Gastroesophageal sphincter (tissue), 4 donors: ENCODE measurements around the gene MUC5AC. TPM values are rescaled to one million over a fixed set of nuclear protein-coding genes. Genes with fewer than 3 reads are reported as not detected.
"Not testable (repeated sequence)": the region's sequence is repeated elsewhere in the genome, so short reads cannot be mapped to it uniquely, and the experiment has no call there.

Experiments used
- ATAC-seq: fragments of 150-250 bp; one replicate; pipeline ENCODE4 v1.9.1; 2016; ENCODE audit warnings: mild to moderate bottlenecking, moderate library complexity
- H3K27ac ChIP-seq, 4 donors: fragments of 200-600 bp; sonication (generic) in 3 of 4; 1 replicate in 3 of 4; 2 replicates in 1 of 4; pipeline ENCODE4 v1.5.1; 2016 to 2019
- H3K27me3 ChIP-seq: fragments of 200-600 bp; sonication (generic); one replicate; pipeline ENCODE4 v1.5.1; 2019
- H3K36me3 ChIP-seq, 2 donors: fragments of 200-600 bp; sonication (generic); one replicate each; pipeline ENCODE4 v1.5.1; 2019; ENCODE audit warnings: control low read depth in 1 of 2
- H3K4me1 ChIP-seq, 3 donors: fragments of 200-600 bp; sonication (generic); 1 replicate in 2 of 3; 2 replicates in 1 of 3; pipeline ENCODE4 v1.5.1; 2016 to 2019; ENCODE audit warnings: control low read depth in 2 of 3
- H3K4me3 ChIP-seq, 2 donors: fragments of 200-600 bp; sonication (generic); one replicate each; pipeline ENCODE4 v1.5.1; 2019; ENCODE audit warnings: mild to moderate bottlenecking in 1 of 2, moderate library complexity in 1 of 2
- H3K9me3 ChIP-seq, 3 donors: fragments of 200-600 bp; sonication (generic); one replicate each; pipeline ENCODE4 v1.5.1; 2017 to 2019; ENCODE audit warnings: control low read depth in 2 of 3
- WGBS, 2 donors: methylation state at CpG; one replicate each; pipeline ENCODE4 v1.1.5; 2018; ENCODE audit warnings: low coverage in 1 of 2; 5-methylcytosine and 5-hydroxymethylcytosine counted together
- total RNA-seq, 4 donors: library from RNA; depleted of rRNA; stranded (reverse); fragments of >200 nt; gene quantifications; one replicate each; pipeline ENCODE4 v1.1.0, GENCODE V29; 2016

MUC5AC gene
- total RNA-seq, 4 donors from 2014 or later: 0.02 to 0.31 TPM; not detected in 2

GRCh38 chr11:1250411-1250810 lies 92.7 kb downstream of the MUC5AC start:
- not testable (repeated sequence) for H3K4me1 ChIP-seq, H3K4me3 ChIP-seq, H3K36me3 ChIP-seq, ATAC-seq, H3K9me3 ChIP-seq, H3K27me3 ChIP-seq, H3K27ac ChIP-seq
- WGBS, 2 donors: 85% methylated on average over 4 of the region's 12 CpGs; no CpG with 5 or more reads in 1 of the 2 donors

Other genes with a start within 250 kb of the MUC5AC start
- 10 to 100 TPM; 36.0 to 55.3 (median 46.4) TPM for gene CHID1, start 247.1 kb upstream of the MUC5AC start, total RNA-seq
- 10 to 100 TPM; 47.9 to 88.5 (median 61.6) TPM for gene AP2A2, start 232.1 kb upstream of the MUC5AC start, total RNA-seq
- gene MUC6, start 121.2 kb upstream of the MUC5AC start, total RNA-seq: under 1 TPM in 1 of 4 donors, not detected in 3; 0.77 TPM
- under 1 TPM in 1 of 4 donors, not detected in 3; 0.08 TPM for gene MUC2, start 83.1 kb upstream of the MUC5AC start, total RNA-seq
- gene MUC5B, start 65.1 kb downstream of the MUC5AC start, total RNA-seq: 100 to 1,000 TPM in 1 of 4 donors, 1 to 10 TPM in 1, under 1 TPM in 2; 0.13 to 199 (median 0.60) TPM
- gene TOLLIP, start 151.7 kb downstream of the MUC5AC start, total RNA-seq: 10 to 100 TPM; 42.3 to 70.6 (median 49.1) TPM
- 1 to 10 TPM; 1.4 to 8.6 (median 2.0) TPM for gene BRSK2, start 232.0 kb downstream of the MUC5AC start, total RNA-seq